Measurements from ENCODE around the gene TICAM1. TPM values are rescaled to one million over a fixed set of nuclear protein-coding genes. Genes with fewer than 3 reads are reported as not detected.
"Not testable (repeated sequence)": the region's sequence is repeated elsewhere in the genome, so short reads cannot be mapped to it uniquely, and the experiment has no call there.

Gene TICAM1
- total RNA-seq, 2 experiments from 2014 or later = 14.1 to 14.3 TPM

GRCh38 chr19:4830768-4831265, 695 bp downstream of the TICAM1 start:
- H3K27ac Mint-ChIP-seq = peak overlapping the region; percentile 83
- H3K4me3 Mint-ChIP-seq = peak overlapping the region; percentile 88

GRCh38 chr19:4830332-4830731, 1.2 kb downstream of the TICAM1 start:
- DNase-seq (no peak), ATAC-seq (ENCODE audit: low read depth) (no peak)
- no peaks in the 10 kb centered on the region for H3K9me3 Mint-ChIP-seq
- POLR2A ChIA-PET = no interaction called here
- H3K27ac Mint-ChIP-seq = peak overlapping the region; percentile 83
- H3K4me3 Mint-ChIP-seq = peak overlapping the region; percentile 88
- H3K4me1 Mint-ChIP-seq = peaks cover 18% of the 10 kb centered on the region
- no peaks in the 10 kb centered on the region for H3K27me3 Mint-ChIP-seq
- H3K36me3 Mint-ChIP-seq = peaks cover 9% of the 10 kb centered on the region

More at GRCh38 chr19:4830768-4831265, 695 bp downstream of the TICAM1 start:
- no peak for DNase-seq
- H3K9me3 Mint-ChIP-seq = no peaks in the 10 kb centered on the region
- H3K4me1 Mint-ChIP-seq = peaks cover 18% of the 10 kb centered on the region
- ATAC-seq (ENCODE audit: low read depth) = no peak
- POLR2A ChIA-PET = no interaction called here
- no peaks in the 10 kb centered on the region for H3K27me3 Mint-ChIP-seq
- peaks cover 9% of the 10 kb centered on the region for H3K36me3 Mint-ChIP-seq

GRCh38 chr19:4829001-4829712, 2.4 kb downstream of the TICAM1 start:
- Mint-ChIP-seq H3K27ac (peak overlapping the region; percentile 69), H3K27me3 (no peaks in the 10 kb centered on the region), H3K4me1 (peaks cover 18% of the 10 kb centered on the region), H3K4me3 (peak overlapping the region; percentile 71), H3K9me3 (no peaks in the 10 kb centered on the region), H3K36me3 (peaks cover 9% of the 10 kb centered on the region)
- no peak for DNase-seq
- POLR2A ChIA-PET = interaction anchor here (0.7 kb wide), 1 partner anchor 1280 kb away, joined by 6 read pairs; no protein-coding TSS in a partner anchor
- ATAC-seq (ENCODE audit: low read depth) = no peak

GRCh38 chr19:4823577-4823976, 7.9 kb downstream of the TICAM1 start:
- Mint-ChIP-seq H3K36me3 (peaks cover 8% of the 10 kb centered on the region), H3K4me3 (no peak overlapping the region), H3K27me3 (no peaks in the 10 kb centered on the region), H3K4me1 (peaks cover 1% of the 10 kb centered on the region), H3K27ac (no peak overlapping the region), H3K9me3 (no peaks in the 10 kb centered on the region)
- DNase-seq = no peak
- ATAC-seq (ENCODE audit: low read depth) = no peak
- POLR2A ChIA-PET = no interaction called here

GRCh38 chr19:4822354-4822753, 9.2 kb downstream of the TICAM1 start:
- H3K27ac Mint-ChIP-seq, H3K36me3 Mint-ChIP-seq: not testable (repeated sequence)

GRCh38 chr19:4821265-4821664, 10.2 kb downstream of the TICAM1 start:
- Mint-ChIP-seq H3K27me3 (no peaks in the 10 kb centered on the region), H3K27ac (peak overlapping the region; percentile 27), H3K36me3 (peaks cover 16% of the 10 kb centered on the region), H3K9me3 (no peaks in the 10 kb centered on the region), H3K4me3 (no peak overlapping the region), H3K4me1 (no peaks in the 10 kb centered on the region)
- ATAC-seq (ENCODE audit: low read depth) (no peak), DNase-seq (no peak)
- POLR2A ChIA-PET = no interaction called here

More at GRCh38 chr19:4822354-4822753, 9.2 kb downstream of the TICAM1 start:
- DNase-seq; H3K9me3 Mint-ChIP-seq; H3K4me1 Mint-ChIP-seq; POLR2A ChIA-PET; H3K4me3 Mint-ChIP-seq; H3K27me3 Mint-ChIP-seq; ATAC-seq (ENCODE audit: low read depth): not testable (repeated sequence)

GRCh38 chr19:4817467-4818277, 13.8 kb downstream of the TICAM1 start:
- POLR2A ChIA-PET = interaction anchor here (0.9 kb wide), 1 partner anchor 9 kb away, joined by 3 read pairs; no protein-coding TSS in a partner anchor
- ATAC-seq (ENCODE audit: low read depth) = no peak
- H3K9me3 Mint-ChIP-seq = peaks cover 1% of the 10 kb centered on the region
- peaks cover 21% of the 10 kb centered on the region for H3K36me3 Mint-ChIP-seq
- H3K27ac Mint-ChIP-seq = no peak overlapping the region
- H3K27me3 Mint-ChIP-seq = no peaks in the 10 kb centered on the region
- H3K4me3 Mint-ChIP-seq = no peak overlapping the region
- DNase-seq = no peak
- H3K4me1 Mint-ChIP-seq = peaks cover 7% of the 10 kb centered on the region

- Mint-ChIP-seq H3K27me3 (no peaks in the 10 kb centered on the region), H3K4me3 (no peak overlapping the region), H3K36me3 (peaks cover 16% of the 10 kb centered on the region), H3K4me1 (peaks cover 7% of the 10 kb centered on the region), H3K9me3 (peaks cover 1% of the 10 kb centered on the region), H3K27ac (no peak overlapping the region)
- ATAC-seq (ENCODE audit: low read depth) = no peak
- POLR2A ChIA-PET = interaction anchor here (0.9 kb wide), 1 partner anchor 9 kb away, joined by 3 read pairs; no protein-coding TSS in a partner anchor
- no peak for DNase-seq
Observed at GRCh38 chr19:4816950-4817278, 14.6 kb downstream of the TICAM1 start.

- POLR2A ChIA-PET = interaction anchor here (0.9 kb wide), 1 partner anchor 10 kb away, joined by 3 read pairs; no protein-coding TSS in a partner anchor
- H3K27me3 Mint-ChIP-seq = no peaks in the 10 kb centered on the region
Observed at GRCh38 chr19:4816202-4816949, 15.1 kb downstream of the TICAM1 start.

GRCh38 chr19:4815426-4816201, 15.9 kb downstream of the TICAM1 start:
- DNase-seq (peak; percentile 67), ATAC-seq (ENCODE audit: low read depth) (peak; percentile 82)
- peaks cover 16% of the 10 kb centered on the region for H3K36me3 Mint-ChIP-seq
- H3K27me3 Mint-ChIP-seq = no peaks in the 10 kb centered on the region
- POLR2A ChIA-PET = no interaction called here
- peaks cover 12% of the 10 kb centered on the region for H3K4me1 Mint-ChIP-seq
- peaks cover 1% of the 10 kb centered on the region for H3K9me3 Mint-ChIP-seq
- peak overlapping the region; percentile 54 for H3K27ac Mint-ChIP-seq
- H3K4me3 Mint-ChIP-seq = peak overlapping the region; percentile 63

More at GRCh38 chr19:4816202-4816949, 15.1 kb downstream of the TICAM1 start:
- peaks cover 1% of the 10 kb centered on the region for H3K9me3 Mint-ChIP-seq
- H3K4me3 Mint-ChIP-seq = no peak overlapping the region
- no peak overlapping the region for H3K27ac Mint-ChIP-seq
- ATAC-seq (ENCODE audit: low read depth) (no peak), DNase-seq (no peak)
- peaks cover 11% of the 10 kb centered on the region for H3K4me1 Mint-ChIP-seq
- H3K36me3 Mint-ChIP-seq = peaks cover 16% of the 10 kb centered on the region

GRCh38 chr19:4814625-4815425, 16.7 kb downstream of the TICAM1 start:
- H3K4me3 Mint-ChIP-seq = no peak overlapping the region
- H3K27ac Mint-ChIP-seq = peak overlapping the region; percentile 54
- DNase-seq (no peak), ATAC-seq (ENCODE audit: low read depth) (no peak)
- H3K9me3 Mint-ChIP-seq = peaks cover 1% of the 10 kb centered on the region
- POLR2A ChIA-PET = no interaction called here
- peaks cover 12% of the 10 kb centered on the region for H3K4me1 Mint-ChIP-seq
- no peaks in the 10 kb centered on the region for H3K27me3 Mint-ChIP-seq
- H3K36me3 Mint-ChIP-seq = peaks cover 16% of the 10 kb centered on the region

Measured in activated naive CD8-positive, alpha-beta T cell treated with anti-CD3 and anti-CD28 coated beads, Interleukin-2, amount 10 ng/mL, durations not matched to agents 7 days and 5 days (primary cell).